ENCODE results near the gene KLHDC1.
A peak's percentile ranks its signal among the peaks of the same experiment; 100 is the strongest.

The KLHDC1 gene

DNA sequence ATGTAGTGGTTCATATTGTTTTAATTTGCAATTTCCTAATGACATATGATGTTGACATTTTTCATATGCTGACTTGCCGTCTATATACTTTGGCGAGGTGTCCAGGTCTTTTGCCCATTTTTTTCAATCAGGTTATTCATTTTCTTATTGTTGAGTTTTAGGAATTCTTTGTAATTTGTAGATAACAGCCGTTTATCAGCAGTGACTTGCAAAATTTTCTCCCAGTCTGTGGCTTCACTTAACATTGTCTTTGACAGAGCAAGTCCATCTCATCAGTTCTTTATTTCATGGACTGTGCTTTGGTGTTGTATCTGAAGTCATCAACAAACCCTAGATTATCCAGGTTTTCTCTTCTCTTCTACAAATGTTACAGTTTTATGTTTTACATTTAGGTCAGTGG, 62.5 kb downstream of the KLHDC1 start:
- no peak overlapping the region for H2BK5ac ChIP-seq (ENCODE audit: low read length)
- H3K27me3 ChIP-seq (ENCODE audit: control insufficient read depth in 3 of 3, insufficient read depth in 3 of 3, low read depth in 1 of 3, low read length in 3 of 3): no peaks in the 10 kb centered on the region
- no peak overlapping the region for H2AFZ ChIP-seq (ENCODE audit: low read length)
- no peak for DNase-seq (ENCODE audit: low spot score)
- no peaks in the 10 kb centered on the region for H3K4me1 ChIP-seq (ENCODE audit: control insufficient read depth in 2 of 2, insufficient read depth in 1 of 2, low read depth in 1 of 2, low read length in 2 of 2)
- H3K23ac ChIP-seq (ENCODE audit: low read depth, low read length, poor library complexity): no peak overlapping the region
- H3K36me3 ChIP-seq (replicated peaks in 1 of 2; ENCODE audit: control insufficient read depth in 2 of 2, insufficient read depth in 2 of 2, low read length in 2 of 2): no peaks in the 10 kb centered on the region
- no peaks in the 10 kb centered on the region for H3K9me3 ChIP-seq (replicated peaks in 1 of 2; ENCODE audit: control insufficient read depth in 2 of 2, insufficient read depth in 1 of 2, low read depth in 1 of 2, low read length in 2 of 2)
- H3K14ac ChIP-seq (ENCODE audit: low read length): no peak overlapping the region
- no peak overlapping the region for H3K27ac ChIP-seq (replicated peaks; ENCODE audit: low read length)
- H3K18ac ChIP-seq (ENCODE audit: low read length): no peak overlapping the region
- no peak overlapping the region for H2AK5ac ChIP-seq (ENCODE audit: low read depth, low read length)
- no peaks in the 10 kb centered on the region for H3K79me1 ChIP-seq (ENCODE audit: low read depth, low read length)
- no peak overlapping the region for H3K9ac ChIP-seq (ENCODE audit: low read depth, low read length, poor library complexity)
- H3K4me2 ChIP-seq (ENCODE audit: insufficient read depth, low read length, poor library complexity, severe bottlenecking): no peak overlapping the region
- H4K91ac ChIP-seq (ENCODE audit: low read depth, low read length, poor library complexity): no peak overlapping the region
- H2BK15ac ChIP-seq (ENCODE audit: low read length): no peak overlapping the region
- no peak overlapping the region for H2BK120ac ChIP-seq (ENCODE audit: low read depth, low read length)
- no peak overlapping the region for H2BK12ac ChIP-seq (ENCODE audit: low read length)
- H4K8ac ChIP-seq (ENCODE audit: low read depth, low read length): no peak overlapping the region
- no peak overlapping the region for H3K4ac ChIP-seq (ENCODE audit: low read length)
- H3K4me3 ChIP-seq (ENCODE audit: low read length in 2 of 2): no peak overlapping the region
- no CpG with 5 or more reads among the region's 3 CpGs for WGBS, 2 donors (ENCODE audit: extremely low coverage in 2 of 2, insufficient read length in 2 of 2, insufficient replicate concordance in 1 of 2)

- Histone ChIP-seq H3K79me1 (ENCODE audit: low read depth, low read length) (no peaks in the 10 kb centered on the region), H3K4ac (ENCODE audit: low read length) (no peak overlapping the region), H2BK5ac (ENCODE audit: low read length) (no peak overlapping the region), H3K23ac (ENCODE audit: low read depth, low read length, poor library complexity) (no peak overlapping the region), H3K4me3 (ENCODE audit: low read length in 2 of 2) (no peak overlapping the region), H4K8ac (ENCODE audit: low read depth, low read length) (no peak overlapping the region), H3K27me3 (ENCODE audit: control insufficient read depth in 3 of 3, insufficient read depth in 3 of 3, low read depth in 1 of 3, low read length in 3 of 3) (peaks cover 0 to 8% (median 0%) of the 10 kb centered on the region in 3 experiments), H3K9me3 (replicated peaks in 1 of 2; ENCODE audit: control insufficient read depth in 2 of 2, insufficient read depth in 1 of 2, low read depth in 1 of 2, low read length in 2 of 2) (no peaks in the 10 kb centered on the region), H2BK12ac (ENCODE audit: low read length) (no peak overlapping the region), H2AFZ (ENCODE audit: low read length) (no peak overlapping the region), H3K14ac (ENCODE audit: low read length) (no peak overlapping the region), H2BK15ac (ENCODE audit: low read length) (no peak overlapping the region), H2BK120ac (ENCODE audit: low read depth, low read length) (no peak overlapping the region), H3K4me1 (ENCODE audit: control insufficient read depth in 2 of 2, insufficient read depth in 1 of 2, low read depth in 1 of 2, low read length in 2 of 2) (peaks cover 2% of the 10 kb centered on the region in 2 donors), H3K9ac (ENCODE audit: low read depth, low read length, poor library complexity) (no peak overlapping the region), H2AK5ac (ENCODE audit: low read depth, low read length) (no peak overlapping the region), H3K27ac (replicated peaks; ENCODE audit: low read length) (no peak overlapping the region), H3K36me3 (replicated peaks in 1 of 2; ENCODE audit: control insufficient read depth in 2 of 2, insufficient read depth in 2 of 2, low read length in 2 of 2) (no peaks in the 10 kb centered on the region), H3K4me2 (ENCODE audit: insufficient read depth, low read length, poor library complexity, severe bottlenecking) (no peak overlapping the region), H4K91ac (ENCODE audit: low read depth, low read length, poor library complexity) (no peak overlapping the region), H3K18ac (ENCODE audit: low read length) (no peak overlapping the region)
- DNase-seq (ENCODE audit: low spot score): no peak
- WGBS, 2 donors (ENCODE audit: extremely low coverage in 2 of 2, insufficient read length in 2 of 2, insufficient replicate concordance in 1 of 2): no CpG with 5 or more reads among the region's 6 CpGs
Measured at GRCh38 chr14:49761839-49762551, 69.1 kb downstream of the KLHDC1 start.

DNA sequence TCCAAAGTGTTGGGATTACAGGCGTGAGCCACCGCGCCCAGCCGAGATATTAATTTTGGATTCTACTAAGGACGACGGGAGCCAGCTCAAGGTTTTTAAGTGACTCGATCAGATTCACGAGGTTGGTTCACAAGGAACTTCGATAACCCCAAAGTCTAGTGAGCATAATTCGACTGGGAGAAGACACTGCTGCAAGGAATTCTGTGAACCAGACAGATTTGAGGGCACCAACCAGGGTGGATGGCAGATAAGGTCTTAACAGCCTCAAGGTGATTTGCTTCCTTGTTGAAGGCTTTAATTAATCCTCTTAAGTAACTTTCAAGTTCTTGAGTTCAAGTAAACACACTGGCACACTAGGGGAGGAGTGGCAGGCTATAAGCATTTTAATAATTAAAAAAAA, 73.9 kb downstream of the KLHDC1 start:
- no peak overlapping the region for H4K91ac ChIP-seq (ENCODE audit: low read depth, low read length, poor library complexity)
- H3K4ac ChIP-seq (ENCODE audit: low read length): no peak overlapping the region
- H3K79me1 ChIP-seq (ENCODE audit: low read depth, low read length): peaks cover 11% of the 10 kb centered on the region
- no peak overlapping the region for H3K14ac ChIP-seq (ENCODE audit: low read length)
- peak overlapping the region; percentile 100 for H2AFZ ChIP-seq (ENCODE audit: low read length)
- no peaks in the 10 kb centered on the region for H3K9me3 ChIP-seq (replicated peaks in 1 of 2; ENCODE audit: control insufficient read depth in 2 of 2, insufficient read depth in 1 of 2, low read depth in 1 of 2, low read length in 2 of 2)
- H3K9ac ChIP-seq (ENCODE audit: low read depth, low read length, poor library complexity): no peak overlapping the region
- H3K18ac ChIP-seq (ENCODE audit: low read length): no peak overlapping the region
- H4K8ac ChIP-seq (ENCODE audit: low read depth, low read length): no peak overlapping the region
- DNase-seq (ENCODE audit: low spot score): peak; percentile 5
- H3K4me2 ChIP-seq (ENCODE audit: insufficient read depth, low read length, poor library complexity, severe bottlenecking): no peak overlapping the region
- WGBS, 2 donors (ENCODE audit: extremely low coverage in 2 of 2, insufficient read length in 2 of 2, insufficient replicate concordance in 1 of 2): no CpG with 5 or more reads among the region's 10 CpGs
- H3K4me3 ChIP-seq (ENCODE audit: low read length in 2 of 2): peak overlapping the region in 1 of 2 donors; percentile 99
- no peak overlapping the region for H2BK120ac ChIP-seq (ENCODE audit: low read depth, low read length)
- no peak overlapping the region for H3K23ac ChIP-seq (ENCODE audit: low read depth, low read length, poor library complexity)
- H3K27me3 ChIP-seq (ENCODE audit: control insufficient read depth in 3 of 3, insufficient read depth in 3 of 3, low read depth in 1 of 3, low read length in 3 of 3): peaks cover 0 to 4% (median 0%) of the 10 kb centered on the region in 3 experiments
- peaks cover 7 to 8% of the 10 kb centered on the region in 2 donors for H3K4me1 ChIP-seq (ENCODE audit: control insufficient read depth in 2 of 2, insufficient read depth in 1 of 2, low read depth in 1 of 2, low read length in 2 of 2)
- peaks cover 0 to 11% of the 10 kb centered on the region in 2 donors for H3K36me3 ChIP-seq (replicated peaks in 1 of 2; ENCODE audit: control insufficient read depth in 2 of 2, insufficient read depth in 2 of 2, low read length in 2 of 2)
- H2AK5ac ChIP-seq (ENCODE audit: low read depth, low read length): no peak overlapping the region
- H2BK12ac ChIP-seq (ENCODE audit: low read length): no peak overlapping the region
- H2BK5ac ChIP-seq (ENCODE audit: low read length): no peak overlapping the region
- H2BK15ac ChIP-seq (ENCODE audit: low read length): no peak overlapping the region
- H3K27ac ChIP-seq (replicated peaks; ENCODE audit: low read length): no peak overlapping the region

GRCh38 chr14:49767270-49767570, 74.3 kb downstream of the KLHDC1 start:
- Histone ChIP-seq H2BK5ac (ENCODE audit: low read length) (no peak overlapping the region), H4K8ac (ENCODE audit: low read depth, low read length) (no peak overlapping the region), H3K14ac (ENCODE audit: low read length) (no peak overlapping the region), H3K23ac (ENCODE audit: low read depth, low read length, poor library complexity) (no peak overlapping the region), H3K79me1 (ENCODE audit: low read depth, low read length) (peaks cover 11% of the 10 kb centered on the region), H2AK5ac (ENCODE audit: low read depth, low read length) (no peak overlapping the region), H3K27me3 (ENCODE audit: control insufficient read depth in 3 of 3, insufficient read depth in 3 of 3, low read depth in 1 of 3, low read length in 3 of 3) (peaks cover 0 to 3% (median 0%) of the 10 kb centered on the region in 3 experiments), H3K9ac (ENCODE audit: low read depth, low read length, poor library complexity) (no peak overlapping the region), H3K4me3 (ENCODE audit: low read length in 2 of 2) (peak overlapping the region; percentile 74 to 99), H2BK120ac (ENCODE audit: low read depth, low read length) (no peak overlapping the region), H3K4ac (ENCODE audit: low read length) (no peak overlapping the region), H3K36me3 (replicated peaks in 1 of 2; ENCODE audit: control insufficient read depth in 2 of 2, insufficient read depth in 2 of 2, low read length in 2 of 2) (peaks cover 0 to 15% of the 10 kb centered on the region in 2 donors), H2BK12ac (ENCODE audit: low read length) (no peak overlapping the region), H2AFZ (ENCODE audit: low read length) (peak overlapping the region; percentile 100), H3K4me2 (ENCODE audit: insufficient read depth, low read length, poor library complexity, severe bottlenecking) (peak overlapping the region; percentile 71), H4K91ac (ENCODE audit: low read depth, low read length, poor library complexity) (no peak overlapping the region), H2BK15ac (ENCODE audit: low read length) (no peak overlapping the region), H3K9me3 (replicated peaks in 1 of 2; ENCODE audit: control insufficient read depth in 2 of 2, insufficient read depth in 1 of 2, low read depth in 1 of 2, low read length in 2 of 2) (no peaks in the 10 kb centered on the region), H3K18ac (ENCODE audit: low read length) (peak overlapping the region; percentile 97), H3K27ac (replicated peaks; ENCODE audit: low read length) (peak overlapping the region; percentile 92), H3K4me1 (ENCODE audit: control insufficient read depth in 2 of 2, insufficient read depth in 1 of 2, low read depth in 1 of 2, low read length in 2 of 2) (peaks cover 7 to 8% of the 10 kb centered on the region in 2 donors)
- no peak for DNase-seq (ENCODE audit: low spot score)
- WGBS, 2 donors (ENCODE audit: extremely low coverage in 2 of 2, insufficient read length in 2 of 2, insufficient replicate concordance in 1 of 2): no CpG with 5 or more reads among the region's 9 CpGs

All from neuronal stem cell (in vitro differentiated cells).